Measurements from ENCODE around the gene RASSF6.
"Not testable (repeated sequence)": the region's sequence is repeated elsewhere in the genome, so short reads cannot be mapped to it uniquely, and the experiment has no call there.

The RASSF6 gene

DNA sequence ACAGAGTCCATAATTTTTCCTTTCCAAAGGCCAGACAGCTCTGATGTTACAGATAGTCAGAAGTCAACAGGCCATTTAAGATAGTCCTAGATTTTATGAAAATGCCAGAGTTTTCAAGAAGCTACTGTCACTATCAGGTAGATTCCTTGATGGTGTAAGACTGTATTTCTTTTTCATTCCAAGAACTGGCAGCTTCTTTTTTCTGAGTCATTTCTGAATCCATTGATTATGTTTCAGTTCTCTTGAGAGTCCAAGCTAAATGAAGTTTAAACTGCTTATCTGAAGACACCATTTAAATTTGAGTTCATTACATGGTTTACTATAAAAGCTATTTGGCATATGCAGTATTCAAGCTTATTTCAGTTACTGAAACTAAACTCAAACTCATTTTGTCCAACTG, 44.6 kb downstream of the RASSF6 start:
- CTCF ChIA-PET: interaction anchor here (0.6 to 3.2 kb wide), 7 partner anchors 14 to 155 kb away, joined by 3 to 73 read pairs (median 3); no protein-coding TSS in a partner anchor
- H3K27ac ChIP-seq (ENCODE audit: extremely low read depth, low read depth, low read length): no peak overlapping the region
- no peak overlapping the region for H3K4me3 ChIP-seq (ENCODE audit: low read depth, low read length)
- no peaks in the 10 kb centered on the region for H3K36me3 ChIP-seq (ENCODE audit: control insufficient read depth in 2 of 2, insufficient read depth in 1 of 2, low read length in 2 of 2)
- H3K4me1 ChIP-seq (ENCODE audit: control insufficient read depth, insufficient read depth, low read length): no peaks in the 10 kb centered on the region
- POLR2A ChIA-PET: no interaction called here
- no peaks in the 10 kb centered on the region for H3K9me3 ChIP-seq (ENCODE audit: control insufficient read depth, insufficient read depth, low read depth, low read length)
- TF ChIP-seq OSR2 (tag by site-specific recombination; IDR thresholded peaks at IDR 0.05): no peak
- TF ChIP-seq, protein P1, sequence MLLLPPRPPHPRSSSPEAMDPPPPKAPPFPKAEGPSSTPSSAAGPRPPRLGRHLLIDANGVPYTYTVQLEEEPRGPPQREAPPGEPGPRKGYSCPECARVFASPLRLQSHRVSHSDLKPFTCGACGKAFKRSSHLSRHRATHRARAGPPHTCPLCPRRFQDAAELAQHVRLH (tag by site-specific recombination; IDR thresholded peaks at IDR 0.05): no peak
- TF ChIP-seq ZNF37A (tag by site-specific recombination; IDR thresholded peaks at IDR 0.05): no peak
- no peak for TF ChIP-seq ZNF629 (tag by site-specific recombination; IDR thresholded peaks at IDR 0.05)
- TF ChIP-seq ZNF677 (tag by site-specific recombination; IDR thresholded peaks at IDR 0.05): no peak
- TF ChIP-seq ZNF24 (tag by site-specific recombination; IDR thresholded peaks at IDR 0.05): no peak
- TF ChIP-seq KLF8 (tag by site-specific recombination; IDR thresholded peaks at IDR 0.05): no peak
- TF ChIP-seq ZEB2 (tag by site-specific recombination; IDR thresholded peaks at IDR 0.05): no peak
- TF ChIP-seq ZNF16 (tag by site-specific recombination; IDR thresholded peaks at IDR 0.05; ENCODE audit: low read depth): no peak
- TF ChIP-seq, protein P2, sequence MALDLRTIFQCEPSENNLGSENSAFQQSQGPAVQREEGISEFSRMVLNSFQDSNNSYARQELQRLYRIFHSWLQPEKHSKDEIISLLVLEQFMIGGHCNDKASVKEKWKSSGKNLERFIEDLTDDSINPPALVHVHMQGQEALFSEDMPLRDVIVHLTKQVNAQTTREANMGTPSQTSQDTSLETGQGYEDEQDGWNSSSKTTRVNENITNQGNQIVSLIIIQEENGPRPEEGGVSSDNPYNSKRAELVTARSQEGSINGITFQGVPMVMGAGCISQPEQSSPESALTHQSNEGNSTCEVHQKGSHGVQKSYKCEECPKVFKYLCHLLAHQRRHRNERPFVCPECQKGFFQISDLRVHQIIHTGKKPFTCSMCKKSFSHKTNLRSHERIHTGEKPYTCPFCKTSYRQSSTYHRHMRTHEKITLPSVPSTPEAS (tag by site-specific recombination; IDR thresholded peaks at IDR 0.05): no peak
- TF ChIP-seq HOXA7 (CRISPR knock-in tag; IDR thresholded peaks at IDR 0.05; ENCODE audit: borderline replicate concordance): no peak
- TF ChIP-seq ZNF660 (tag by site-specific recombination; IDR thresholded peaks at IDR 0.05): no peak
- TF ChIP-seq, protein P3, sequence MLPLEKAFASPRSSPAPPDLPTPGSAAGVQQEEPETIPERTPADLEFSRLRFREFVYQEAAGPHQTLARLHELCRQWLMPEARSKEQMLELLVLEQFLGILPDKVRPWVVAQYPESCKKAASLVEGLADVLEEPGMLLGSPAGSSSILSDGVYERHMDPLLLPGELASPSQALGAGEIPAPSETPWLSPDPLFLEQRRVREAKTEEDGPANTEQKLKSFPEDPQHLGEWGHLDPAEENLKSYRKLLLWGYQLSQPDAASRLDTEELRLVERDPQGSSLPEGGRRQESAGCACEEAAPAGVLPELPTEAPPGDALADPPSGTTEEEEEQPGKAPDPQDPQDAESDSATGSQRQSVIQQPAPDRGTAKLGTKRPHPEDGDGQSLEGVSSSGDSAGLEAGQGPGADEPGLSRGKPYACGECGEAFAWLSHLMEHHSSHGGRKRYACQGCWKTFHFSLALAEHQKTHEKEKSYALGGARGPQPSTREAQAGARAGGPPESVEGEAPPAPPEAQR (tag by site-specific recombination; IDR thresholded peaks at IDR 0.05): no peak
- TF ChIP-seq SP3 (tag by site-specific recombination; IDR thresholded peaks at IDR 0.05): no peak

DNA sequence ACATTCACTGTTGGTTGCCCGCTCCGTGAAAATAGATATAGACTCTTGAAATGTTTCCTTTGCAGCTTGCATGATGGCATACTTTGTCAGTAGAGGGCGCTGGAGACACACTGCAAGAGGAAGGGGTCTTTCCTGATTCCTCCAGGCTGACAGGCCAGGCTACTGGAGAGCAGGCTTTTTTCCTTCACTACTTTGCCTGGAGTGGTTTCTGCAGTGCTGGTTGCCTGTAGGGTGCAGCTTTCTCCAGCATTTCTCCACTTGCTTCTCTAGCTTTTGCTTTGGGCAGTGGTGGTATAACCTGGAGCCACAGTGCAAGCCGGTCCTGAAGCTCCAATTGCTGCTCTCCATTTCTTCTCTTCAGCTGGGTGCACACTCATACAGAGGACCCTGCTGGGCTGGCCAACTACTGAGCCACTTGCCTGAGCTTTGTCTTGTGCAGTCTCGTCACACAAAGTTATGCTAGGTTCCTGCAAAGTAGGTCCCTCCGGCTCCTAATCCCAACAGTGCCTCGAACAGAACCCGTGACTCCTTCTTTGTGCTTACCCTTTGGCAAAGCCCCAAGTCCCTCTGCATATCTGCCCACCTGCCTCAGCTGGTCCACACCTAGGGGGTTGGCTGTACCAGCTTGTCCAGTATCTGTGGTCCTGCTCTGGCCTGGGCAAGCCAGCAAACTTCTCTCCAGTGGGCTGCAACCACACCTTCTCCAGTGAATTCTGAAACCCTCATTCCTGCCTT, 46.3 kb downstream of the RASSF6 start:
- Histone ChIP-seq H3K36me3 (ENCODE audit: control insufficient read depth in 2 of 2, insufficient read depth in 1 of 2, low read length in 2 of 2) (no peaks in the 10 kb centered on the region), H3K9me3 (ENCODE audit: control insufficient read depth, insufficient read depth, low read depth, low read length) (no peaks in the 10 kb centered on the region), H3K27ac (ENCODE audit: extremely low read depth, low read depth, low read length) (no peak overlapping the region), H3K4me1 (ENCODE audit: control insufficient read depth, insufficient read depth, low read length) (no peaks in the 10 kb centered on the region), H3K4me3 (ENCODE audit: low read depth, low read length) (no peak overlapping the region)
- CTCF ChIA-PET: interaction anchor here (0.5 to 3.2 kb wide), 21 partner anchors 8 to 610 kb away, joined by 3 to 73 read pairs (median 4); no protein-coding TSS in a partner anchor
- POLR2A ChIA-PET: no interaction called here
- TF ChIP-seq ZNF510 (tag by site-specific recombination; IDR thresholded peaks at IDR 0.05; ENCODE audit: insufficient replicate concordance) (no peak), EGR2 (tag by site-specific recombination; IDR thresholded peaks at IDR 0.05; ENCODE audit: low read depth) (no peak), ZNF654 (tag by site-specific recombination; IDR thresholded peaks at IDR 0.05; ENCODE audit: low read depth) (peak; percentile 91), ZNF335 (tag by site-specific recombination; conservative IDR thresholded peaks at IDR 0.05) (0 out of 2 replicates have a peak, but pooled peaks have one; percentile 16)
- TF ChIP-seq, protein P4, sequence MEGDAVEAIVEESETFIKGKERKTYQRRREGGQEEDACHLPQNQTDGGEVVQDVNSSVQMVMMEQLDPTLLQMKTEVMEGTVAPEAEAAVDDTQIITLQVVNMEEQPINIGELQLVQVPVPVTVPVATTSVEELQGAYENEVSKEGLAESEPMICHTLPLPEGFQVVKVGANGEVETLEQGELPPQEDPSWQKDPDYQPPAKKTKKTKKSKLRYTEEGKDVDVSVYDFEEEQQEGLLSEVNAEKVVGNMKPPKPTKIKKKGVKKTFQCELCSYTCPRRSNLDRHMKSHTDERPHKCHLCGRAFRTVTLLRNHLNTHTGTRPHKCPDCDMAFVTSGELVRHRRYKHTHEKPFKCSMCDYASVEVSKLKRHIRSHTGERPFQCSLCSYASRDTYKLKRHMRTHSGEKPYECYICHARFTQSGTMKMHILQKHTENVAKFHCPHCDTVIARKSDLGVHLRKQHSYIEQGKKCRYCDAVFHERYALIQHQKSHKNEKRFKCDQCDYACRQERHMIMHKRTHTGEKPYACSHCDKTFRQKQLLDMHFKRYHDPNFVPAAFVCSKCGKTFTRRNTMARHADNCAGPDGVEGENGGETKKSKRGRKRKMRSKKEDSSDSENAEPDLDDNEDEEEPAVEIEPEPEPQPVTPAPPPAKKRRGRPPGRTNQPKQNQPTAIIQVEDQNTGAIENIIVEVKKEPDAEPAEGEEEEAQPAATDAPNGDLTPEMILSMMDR (tag by site-specific recombination; IDR thresholded peaks at IDR 0.05): peak; percentile 71

DNA sequence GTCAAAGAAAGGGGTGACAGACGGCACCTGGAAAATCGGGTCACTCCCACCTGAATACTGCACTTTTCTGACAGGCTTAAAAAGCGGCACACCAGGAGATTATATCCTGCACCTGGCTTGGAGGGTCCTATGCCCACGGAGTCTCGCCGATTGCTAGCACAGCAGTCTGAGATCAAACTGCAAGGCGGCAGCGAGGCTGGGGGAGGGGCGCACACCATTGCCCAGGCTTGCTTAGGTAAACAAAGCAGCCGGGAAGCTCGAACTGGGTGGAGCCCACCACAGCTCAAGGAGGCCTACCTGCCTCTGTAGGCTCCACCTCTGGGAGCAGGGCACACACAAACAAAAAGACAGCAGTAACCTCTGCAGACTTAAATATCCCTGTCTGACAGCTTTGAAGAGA, 69.4 kb downstream of the RASSF6 start:
- POLR2A ChIA-PET; H3K27ac ChIP-seq (ENCODE audit: extremely low read depth, low read depth, low read length); H3K4me1 ChIP-seq (ENCODE audit: control insufficient read depth, insufficient read depth, low read length); CTCF ChIA-PET; H3K4me3 ChIP-seq (ENCODE audit: low read depth, low read length); H3K9me3 ChIP-seq (ENCODE audit: control insufficient read depth, insufficient read depth, low read depth, low read length); H3K36me3 ChIP-seq (ENCODE audit: control insufficient read depth in 2 of 2, insufficient read depth in 1 of 2, low read length in 2 of 2): not testable (repeated sequence)
